Panc1 (cell line): ENCODE results near the gene SKIC2.
"Not testable (repeated sequence)": the region's sequence is repeated elsewhere in the genome, so short reads cannot be mapped to it uniquely, and the experiment has no call there.

Source experiments
- CTCF ChIP-seq: fragments of 450-650 bp; IDR thresholded peaks from 2 replicates; pipeline ENCODE4 v1.5.1; 2017; ENCODE audit warnings: mild to moderate bottlenecking
- POLR2AphosphoS5 ChIP-seq: IDR thresholded peaks from 2 replicates; pipeline ENCODE4 v1.6.1; 2012; ENCODE audit warnings: mild to moderate bottlenecking, low read depth, low read length, moderate library complexity
- SIN3A ChIP-seq: IDR thresholded peaks from 2 replicates; pipeline ENCODE4 v1.6.1; 2012; ENCODE audit warnings: low read depth, mild to moderate bottlenecking, low read length, moderate library complexity, borderline replicate concordance; ENCODE audit not compliant: insufficient read depth
- TCF7L2 ChIP-seq: IDR thresholded peaks from 2 replicates; pipeline ENCODE4 v1.6.1; 2011; ENCODE audit warnings: mild to moderate bottlenecking, low read depth, low read length, inconsistent platforms

GRCh38 chr6:32013738-32014137 lies 54.8 kb downstream of the SKIC2 start:
- not testable (repeated sequence) for TF ChIP-seq CTCF, POLR2AphosphoS5, TCF7L2, SIN3A
